WI38 (cell line): ENCODE measurements around the gene RXFP1.

Source experiments
- H3K4me3 ChIP-seq: 2 replicates; pipeline ENCODE4 v1.5.1; 2011; ENCODE audit warnings: low read depth, mild to moderate bottlenecking, control low read depth, low read length
- CTCF ChIP-seq: IDR thresholded peaks from 2 replicates; pipeline ENCODE4 v1.5.1; 2012; ENCODE audit warnings: low read depth, mild to moderate bottlenecking, control low read depth, low read length

The RXFP1 gene

GRCh38 chr4:158521484-158522088 lies at the start of gene RXFP1:
Gene RXFP1 (plus strand): TSS chr4:158521882. CDS start chr4:158521977, 95 bp downstream.
- no peak for TF ChIP-seq CTCF
- no peak within 1 kb of the TSS for H3K4me3 ChIP-seq

- TF ChIP-seq CTCF: no peak
- H3K4me3 ChIP-seq: no peak overlapping the region
Observed at GRCh38 chr4:158481811-158482210, 39.9 kb upstream of the RXFP1 start.

- H3K4me3 ChIP-seq: no peak overlapping the region
- TF ChIP-seq CTCF: no peak
Observed at GRCh38 chr4:158484173-158484885, 37.4 kb upstream of the RXFP1 start.

GRCh38 chr4:158490629-158491028 lies 31.1 kb upstream of the RXFP1 start:
- no peak for TF ChIP-seq CTCF
- no peak overlapping the region for H3K4me3 ChIP-seq

- no peak for TF ChIP-seq CTCF
Observed at GRCh38 chr4:158492391-158492790, 29.3 kb upstream of the RXFP1 start.

GRCh38 chr4:158496030-158496741 lies 25.5 kb upstream of the RXFP1 start:
- peak; percentile 15; the same call in 1 of the 2 replicates for TF ChIP-seq CTCF
- no peak overlapping the region for H3K4me3 ChIP-seq

More at GRCh38 chr4:158492391-158492790, 29.3 kb upstream of the RXFP1 start:
- no peak overlapping the region for H3K4me3 ChIP-seq

- TF ChIP-seq CTCF: no peak
Observed at GRCh38 chr4:158500054-158500453, 21.6 kb upstream of the RXFP1 start.

More at GRCh38 chr4:158500054-158500453, 21.6 kb upstream of the RXFP1 start:
- H3K4me3 ChIP-seq: no peak overlapping the region
